NK-92 (cell line): Measurements from ENCODE around the gene ANKMY1.
"Not testable (repeated sequence)": the region's sequence is repeated elsewhere in the genome, so short reads cannot be mapped to it uniquely, and the experiment has no call there.

Source experiments
- DNase-seq: peaks from one replicate; lab custom pipeline; 2025; ENCODE audit not compliant: unreplicated experiment; lab: John Stamatoyannopoulos, UW

The ANKMY1 gene

DNA sequence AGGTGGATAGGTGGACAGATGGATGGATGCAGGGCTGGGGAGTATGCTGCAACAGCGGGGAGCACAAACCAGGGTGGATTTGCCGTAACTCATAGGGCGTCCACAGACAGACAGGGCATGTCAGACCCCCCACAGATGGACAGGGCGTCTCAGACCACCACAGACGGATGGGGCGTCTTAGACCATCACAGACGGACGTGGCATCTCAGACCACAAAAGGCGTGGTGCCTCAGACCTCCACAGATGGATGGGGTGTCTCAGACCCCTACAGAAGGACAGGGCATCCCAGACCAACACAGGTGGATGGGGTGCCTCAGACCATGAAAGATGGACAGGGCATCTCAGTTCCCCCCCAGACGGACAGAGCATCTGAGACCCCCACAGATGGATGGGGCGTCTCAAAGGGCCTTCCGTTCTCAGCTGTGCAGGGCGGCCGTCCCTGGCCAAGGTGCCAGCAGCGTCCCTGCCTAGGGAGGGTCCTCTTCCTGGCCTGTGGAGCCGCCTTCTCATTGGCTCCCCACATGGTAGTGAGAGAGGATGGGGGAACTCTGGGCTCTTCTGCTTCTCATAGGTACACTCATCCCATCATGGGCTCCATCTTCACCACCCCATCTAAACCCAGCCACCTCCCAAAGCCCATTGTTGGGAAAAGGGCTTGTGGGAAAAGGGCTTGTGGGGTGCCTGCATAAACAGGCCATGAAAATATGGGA, 2.1 kb downstream of the ANKMY1 start:
- no peak for DNase-seq

GRCh38 chr2:240554767-240555493, 2.9 kb downstream of the ANKMY1 start:
- no peak for DNase-seq

DNA sequence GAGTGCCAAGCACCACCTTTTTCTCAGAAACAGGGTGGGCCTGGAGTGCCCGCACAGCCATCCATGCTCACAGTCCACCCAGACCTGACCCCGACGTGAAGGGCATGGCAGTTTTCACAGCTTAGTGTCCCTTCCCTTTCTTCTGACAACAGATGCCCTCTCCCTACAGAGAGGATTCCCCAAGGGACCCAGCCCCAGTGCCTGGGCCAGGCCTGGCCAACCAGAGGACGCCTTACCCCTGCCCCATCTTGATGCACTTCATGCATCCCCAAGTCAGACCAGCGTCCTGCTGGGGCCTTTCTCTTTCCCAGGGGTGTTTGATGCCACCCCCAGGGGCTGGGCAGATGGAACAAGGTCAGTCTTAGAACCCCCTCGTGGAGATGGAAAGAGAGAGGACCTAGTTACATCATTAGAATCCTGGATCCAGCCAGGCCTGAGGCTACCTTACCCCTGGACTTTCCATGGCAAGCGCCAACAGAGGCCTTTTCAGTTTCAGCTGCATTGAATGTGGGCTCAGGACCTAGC, 3.8 kb downstream of the ANKMY1 start:
- no peak for DNase-seq

DNA sequence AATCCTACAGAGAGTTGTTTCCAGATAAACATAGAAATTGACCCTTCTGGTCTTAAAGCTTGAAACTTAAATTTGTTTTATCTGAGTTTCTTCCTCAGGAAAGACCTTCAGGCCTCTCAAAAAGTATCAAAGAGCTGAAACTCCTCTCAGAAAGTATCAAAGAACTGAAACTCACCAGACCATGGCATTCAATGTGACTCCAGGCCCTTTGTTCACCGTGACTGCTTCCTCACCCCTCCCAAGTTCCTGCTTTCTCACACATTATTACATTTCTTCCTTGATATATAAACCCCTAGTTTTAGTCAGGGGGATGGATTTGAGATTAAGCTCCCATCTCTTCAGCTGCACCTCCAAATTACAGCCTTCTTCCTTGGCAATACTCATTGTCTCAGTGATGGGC, 6.0 kb downstream of the ANKMY1 start:
- DNase-seq = no peak

DNA sequence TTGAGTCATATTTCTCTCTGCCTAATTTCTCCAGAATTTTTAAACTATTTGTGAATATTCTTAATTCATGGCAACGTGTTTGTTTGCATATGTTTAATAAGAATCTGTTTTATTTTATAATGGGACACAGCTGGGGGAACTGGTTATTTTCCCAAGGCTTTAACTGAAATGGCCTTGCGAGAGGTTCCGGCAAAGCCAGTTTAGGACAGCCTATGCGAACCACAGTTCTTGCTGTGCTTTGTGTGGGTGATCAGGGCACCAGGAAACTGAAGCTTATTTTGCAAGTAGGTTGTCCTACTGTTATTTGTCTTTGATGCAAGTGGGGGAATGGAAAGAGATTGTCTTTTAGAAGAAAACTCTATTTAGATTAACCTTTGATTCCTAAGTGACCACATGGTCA, 6.5 kb downstream of the ANKMY1 start:
- no peak for DNase-seq

DNA sequence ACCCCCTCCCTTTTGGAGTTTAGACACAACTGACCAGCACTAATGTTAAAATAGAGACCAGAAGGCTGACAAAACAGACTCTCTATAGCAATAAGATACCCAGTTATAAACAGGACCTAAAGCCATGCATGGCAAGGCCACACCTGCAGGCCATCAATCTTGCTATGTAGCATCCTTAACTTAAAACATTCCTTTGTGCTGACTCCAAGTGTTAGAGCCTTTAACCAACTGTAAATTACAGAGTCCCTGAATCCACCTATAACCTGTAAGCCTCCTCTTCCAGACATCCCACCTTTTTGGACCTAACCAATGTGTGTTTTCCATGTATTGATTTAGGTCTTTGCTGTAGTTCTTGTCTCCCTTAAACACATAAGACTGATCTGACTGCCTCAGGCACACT, 17.9 kb downstream of the ANKMY1 start:
- DNase-seq = no peak

GRCh38 chr2:240539101-240539500, 18.7 kb downstream of the ANKMY1 start:
- not testable (repeated sequence) for DNase-seq

GRCh38 chr2:240538031-240538780, 19.6 kb downstream of the ANKMY1 start:
- no peak for DNase-seq

GRCh38 chr2:240532031-240532775, 25.6 kb downstream of the ANKMY1 start:
- DNase-seq = no peak

GRCh38 chr2:240531038-240531437, 26.8 kb downstream of the ANKMY1 start:
- no peak for DNase-seq

- DNase-seq = no peak
Observed at GRCh38 chr2:240530181-240530580, 27.6 kb downstream of the ANKMY1 start.

DNA sequence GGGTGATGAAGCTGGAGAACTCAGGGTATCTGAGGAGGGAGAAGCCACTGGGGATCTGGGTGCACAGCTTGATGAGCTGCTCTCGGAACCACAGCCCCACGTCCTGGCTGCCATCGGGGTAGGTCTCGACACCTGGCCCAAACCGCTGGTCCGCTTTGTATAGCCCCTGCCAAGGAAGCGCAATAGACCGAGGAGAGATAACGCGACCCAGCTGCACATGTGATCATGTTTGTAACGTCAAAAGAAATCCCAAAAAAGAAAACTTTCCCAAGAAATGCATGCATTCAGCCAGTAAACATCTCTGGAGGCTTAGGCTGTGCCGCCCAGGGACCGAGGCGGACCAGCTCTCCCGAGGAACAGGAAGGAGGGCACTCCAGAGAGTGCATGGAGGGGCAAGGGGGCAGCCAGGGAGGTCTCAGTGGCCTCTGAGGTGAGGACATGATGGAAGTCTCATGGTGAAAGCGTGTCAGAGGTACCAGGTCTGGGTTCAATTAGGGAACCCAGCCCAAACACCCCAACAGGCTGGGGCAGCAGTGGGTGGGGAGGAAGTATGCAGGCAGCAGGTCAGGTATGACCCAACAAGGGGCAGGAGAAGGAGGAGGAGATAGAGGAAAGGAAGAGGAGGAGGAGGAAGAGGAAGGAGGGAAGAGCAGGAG, 28.3 kb downstream of the ANKMY1 start:
- DNase-seq = no peak

- DNase-seq = no peak
Observed at GRCh38 chr2:240528406-240529040, 29.3 kb downstream of the ANKMY1 start.

GRCh38 chr2:240527153-240527750, 30.5 kb downstream of the ANKMY1 start:
- no peak for DNase-seq

GRCh38 chr2:240526521-240526920, 31.3 kb downstream of the ANKMY1 start:
- DNase-seq = no peak

DNA sequence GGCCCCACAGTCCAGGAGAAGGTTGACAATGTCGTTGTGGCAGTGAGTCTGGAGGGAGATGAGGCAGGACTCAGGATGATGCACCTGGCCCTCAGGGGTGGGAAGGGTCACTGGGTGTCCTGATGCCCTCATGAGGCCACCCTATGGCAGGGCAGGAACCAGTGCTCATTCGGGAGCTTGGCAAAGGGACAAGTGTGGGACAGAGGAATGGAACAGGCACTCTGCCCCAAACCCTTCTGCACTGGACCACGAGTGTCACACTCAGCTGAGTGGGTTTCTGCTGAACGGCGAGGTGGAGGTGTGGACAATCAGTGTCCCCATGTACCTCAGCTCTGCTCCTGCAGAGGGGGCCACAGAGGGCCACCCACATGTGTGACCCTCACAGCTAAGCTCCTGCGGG, 32.0 kb downstream of the ANKMY1 start:
- DNase-seq = no peak

GRCh38 chr2:240524963-240525718, 32.6 kb downstream of the ANKMY1 start:
- no peak for DNase-seq

- no peak for DNase-seq
Observed at GRCh38 chr2:240523451-240524281, 34.1 kb downstream of the ANKMY1 start.
